ENCODE results near the gene TMEM63A.

DNA sequence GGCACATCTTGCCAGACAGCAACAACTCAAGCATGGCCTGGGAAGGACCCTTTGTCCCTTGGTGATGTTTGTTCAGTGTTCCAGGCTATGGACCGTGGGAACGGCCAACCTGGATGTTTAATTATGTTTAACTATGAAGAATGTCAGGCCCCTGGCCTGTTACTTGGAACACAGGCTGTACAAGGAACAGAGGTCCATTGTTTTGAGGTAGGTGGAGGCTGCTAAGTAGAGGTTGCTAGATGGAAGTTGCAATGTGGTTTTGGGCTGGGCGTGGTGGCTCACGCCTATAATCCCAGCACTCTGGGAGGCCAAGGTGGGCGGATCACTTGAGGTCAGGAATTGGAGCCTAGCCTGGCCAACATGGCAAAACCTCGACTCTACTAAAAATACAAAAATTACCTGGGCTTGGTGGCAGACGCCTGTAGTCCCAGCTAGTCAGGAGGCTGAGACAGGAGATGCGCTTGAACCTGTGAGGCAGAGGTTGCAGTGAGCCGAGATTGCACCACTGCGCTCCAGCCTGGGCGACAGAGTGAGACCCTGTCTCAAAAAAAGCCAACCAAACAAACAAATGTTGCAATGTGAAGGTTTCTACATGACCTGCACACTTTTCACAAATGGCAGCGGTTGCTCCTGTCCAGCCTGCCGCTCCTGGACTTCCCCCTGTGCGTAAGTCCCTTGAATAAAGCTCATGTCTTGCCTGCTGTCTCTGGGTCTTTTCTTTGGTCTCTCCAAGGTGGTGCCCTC is 9.2 kb upstream of the TMEM63A start:
- TF ChIP-seq, protein P1, sequence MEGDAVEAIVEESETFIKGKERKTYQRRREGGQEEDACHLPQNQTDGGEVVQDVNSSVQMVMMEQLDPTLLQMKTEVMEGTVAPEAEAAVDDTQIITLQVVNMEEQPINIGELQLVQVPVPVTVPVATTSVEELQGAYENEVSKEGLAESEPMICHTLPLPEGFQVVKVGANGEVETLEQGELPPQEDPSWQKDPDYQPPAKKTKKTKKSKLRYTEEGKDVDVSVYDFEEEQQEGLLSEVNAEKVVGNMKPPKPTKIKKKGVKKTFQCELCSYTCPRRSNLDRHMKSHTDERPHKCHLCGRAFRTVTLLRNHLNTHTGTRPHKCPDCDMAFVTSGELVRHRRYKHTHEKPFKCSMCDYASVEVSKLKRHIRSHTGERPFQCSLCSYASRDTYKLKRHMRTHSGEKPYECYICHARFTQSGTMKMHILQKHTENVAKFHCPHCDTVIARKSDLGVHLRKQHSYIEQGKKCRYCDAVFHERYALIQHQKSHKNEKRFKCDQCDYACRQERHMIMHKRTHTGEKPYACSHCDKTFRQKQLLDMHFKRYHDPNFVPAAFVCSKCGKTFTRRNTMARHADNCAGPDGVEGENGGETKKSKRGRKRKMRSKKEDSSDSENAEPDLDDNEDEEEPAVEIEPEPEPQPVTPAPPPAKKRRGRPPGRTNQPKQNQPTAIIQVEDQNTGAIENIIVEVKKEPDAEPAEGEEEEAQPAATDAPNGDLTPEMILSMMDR (IDR thresholded peaks at IDR 0.05; ENCODE audit: insufficient read depth, low read length, poor library complexity, severe bottlenecking): no peak
- TF ChIP-seq EZH2phosphoT487 (conservative IDR thresholded peaks at IDR 0.05; ENCODE audit: low read length): no peak

All from SU-DHL-6 (cell line).